Tibial nerve (tissue), 4 donors: ENCODE measurements around the gene STARD13. TPM values are rescaled to one million over a fixed set of nuclear protein-coding genes. Genes with fewer than 3 reads are reported as not detected.

Experiments
- DNase-seq, 2 donors: peaks; one replicate each; pipeline ENCODE4 v3.0.0-alpha.2; 2019; ENCODE audit warnings: low spot score in 2 of 2
- H3K27ac ChIP-seq, 4 donors: fragments of 200-600 bp; sonication (generic) in 3 of 4; one replicate each; pipeline ENCODE4 v1.5.1; 2017 to 2019; ENCODE audit warnings: mild to moderate bottlenecking in 1 of 4
- H3K27me3 ChIP-seq, 2 donors: fragments of 200-600 bp; sonication (generic) in 1 of 2; one replicate each; pipeline versions ENCODE4 v1.5.1 to v1.6.0; 2017 to 2019
- H3K36me3 ChIP-seq, 3 donors: fragments of 200-600 bp; sonication (generic); one replicate each; pipeline ENCODE4 v1.5.1; 2018 to 2019
- H3K4me1 ChIP-seq, 4 donors: fragments of 200-600 bp; sonication (generic) in 3 of 4; one replicate each; pipeline ENCODE4 v1.5.1; 2017 to 2019
- H3K4me3 ChIP-seq, 4 donors: fragments of 200-600 bp; sonication (generic) in 3 of 4; one replicate each; pipeline ENCODE4 v1.5.1; 2017 to 2019; ENCODE audit warnings: mild to moderate bottlenecking in 1 of 4, moderate library complexity in 1 of 4
- H3K9me3 ChIP-seq, 4 donors: fragments of 200-600 bp; sonication (generic) in 3 of 4; one replicate each; pipeline ENCODE4 v1.5.1; 2017 to 2019
- CTCF ChIP-seq, 5 experiments: fragments of 200-600 bp in 3 of 5; fragments of 450-650 bp in 2 of 5; sonication (generic) in 3 of 5; IDR thresholded peaks; one replicate each; pipeline ENCODE4 v1.5.1; 2016 to 2019; ENCODE audit warnings: antibody characterized with exemption in 5 of 5, mild to moderate bottlenecking in 3 of 5, moderate library complexity in 2 of 5
- EP300 ChIP-seq, 2 donors: sonication (generic); formaldehyde crosslinking; IDR thresholded peaks; one replicate each; pipeline ENCODE4 v1.6.1; 2017; ENCODE audit warnings: antibody characterized with exemption in 2 of 2, mild to moderate bottlenecking in 1 of 2
- POLR2A ChIP-seq, 2 donors: fragments of 450-650 bp; IDR thresholded peaks; one replicate each; pipeline ENCODE4 v1.6.1; 2017; ENCODE audit warnings: antibody characterized with exemption in 2 of 2, mild to moderate bottlenecking in 2 of 2, moderate library complexity in 2 of 2
- WGBS, 2 donors: methylation state at CpG; one replicate each; pipeline ENCODE4 v1.1.5; 2018; 5-methylcytosine and 5-hydroxymethylcytosine counted together
- total RNA-seq, 4 donors: library from RNA; depleted of rRNA; stranded (reverse); fragments of >200 nt; gene quantifications; one replicate each; pipeline ENCODE4 v1.1.0, GENCODE V29; 2016

The STARD13 gene
- total RNA-seq, 4 donors from 2014 or later = 52.7 to 125 (median 80.0) TPM

- TF ChIP-seq EP300 (IDR thresholded peaks at IDR 0.05) (no peak), CTCF (IDR thresholded peaks at IDR 0.05) (no peak), POLR2A (IDR thresholded peaks at IDR 0.05) (no peak)
- Histone ChIP-seq H3K9me3 (no peaks in the 10 kb centered on the region), H3K36me3 (peaks cover 0 to 73% (median 6%) of the 10 kb centered on the region in 3 donors), H3K27ac (peak overlapping the region in 1 of 4 donors; percentile 17), H3K4me3 (no peak overlapping the region), H3K4me1 (peaks cover 0 to 48% (median 27%) of the 10 kb centered on the region in 4 donors), H3K27me3 (no peaks in the 10 kb centered on the region)
- no peak for DNase-seq
- 78 to 83% methylated on average over 7 of the region's 7 CpGs for WGBS, 2 donors
Measured at GRCh38 chr13:33106656-33107360, 178.7 kb downstream of the STARD13 start.

- TF ChIP-seq CTCF (IDR thresholded peaks at IDR 0.05) (no peak), POLR2A (IDR thresholded peaks at IDR 0.05) (no peak), EP300 (IDR thresholded peaks at IDR 0.05) (peak; percentile 82 to 83)
- no peaks in the 10 kb centered on the region for H3K27me3 ChIP-seq
- peak overlapping the region in 2 of 4 donors; percentile 9 to 38 for H3K27ac ChIP-seq
Measured at GRCh38 chr13:33105387-33106005, 180.1 kb downstream of the STARD13 start.

GRCh38 chr13:33103457-33103856, 182.1 kb downstream of the STARD13 start:
- Histone ChIP-seq H3K27me3 (no peaks in the 10 kb centered on the region), H3K36me3 (peaks cover 0 to 53% (median 6%) of the 10 kb centered on the region in 3 donors), H3K27ac (no peak overlapping the region), H3K9me3 (peaks cover 0 to 6% (median under 1%) of the 10 kb centered on the region in 4 donors), H3K4me1 (peaks cover 0 to 14% (median 0%) of the 10 kb centered on the region in 4 donors), H3K4me3 (no peak overlapping the region)
- no peak for DNase-seq
- 77 to 81% methylated on average over 4 of the region's 4 CpGs for WGBS, 2 donors
- no peak for TF ChIP-seq CTCF (IDR thresholded peaks at IDR 0.05)
- TF ChIP-seq POLR2A (IDR thresholded peaks at IDR 0.05) = no peak
- no peak for TF ChIP-seq EP300 (IDR thresholded peaks at IDR 0.05)

More at GRCh38 chr13:33105387-33106005, 180.1 kb downstream of the STARD13 start:
- H3K36me3 ChIP-seq = peaks cover 0 to 73% (median 6%) of the 10 kb centered on the region in 3 donors
- H3K4me3 ChIP-seq = no peak overlapping the region
- peaks cover 0 to 35% (median 14%) of the 10 kb centered on the region in 4 donors for H3K4me1 ChIP-seq
- no peak for DNase-seq
- peaks cover 0 to 3% (median 0%) of the 10 kb centered on the region in 4 donors for H3K9me3 ChIP-seq
- WGBS, 2 donors = 69 to 72% methylated on average over 9 of the region's 9 CpGs

- peaks cover 0 to 37% (median 6%) of the 10 kb centered on the region in 3 donors for H3K36me3 ChIP-seq
- H3K4me1 ChIP-seq = no peaks in the 10 kb centered on the region
- WGBS, 2 donors = 62 to 78% methylated on average over 2 of the region's 2 CpGs
- no peaks in the 10 kb centered on the region for H3K27me3 ChIP-seq
- TF ChIP-seq POLR2A (IDR thresholded peaks at IDR 0.05) (no peak), CTCF (IDR thresholded peaks at IDR 0.05) (no peak), EP300 (IDR thresholded peaks at IDR 0.05) (no peak)
- H3K4me3 ChIP-seq = no peak overlapping the region
- no peak overlapping the region for H3K27ac ChIP-seq
- peaks cover 0 to 14% (median 2%) of the 10 kb centered on the region in 4 donors for H3K9me3 ChIP-seq
- DNase-seq = no peak
Measured at GRCh38 chr13:33101835-33102234, 183.7 kb downstream of the STARD13 start.

- Histone ChIP-seq H3K36me3 (peaks cover 0 to 28% (median 2%) of the 10 kb centered on the region in 3 donors), H3K27me3 (no peaks in the 10 kb centered on the region), H3K4me1 (no peaks in the 10 kb centered on the region), H3K9me3 (peaks cover 0 to 14% (median 2%) of the 10 kb centered on the region in 4 donors), H3K27ac (no peak overlapping the region), H3K4me3 (no peak overlapping the region)
- TF ChIP-seq EP300 (IDR thresholded peaks at IDR 0.05) (no peak), CTCF (IDR thresholded peaks at IDR 0.05) (no peak), POLR2A (IDR thresholded peaks at IDR 0.05) (no peak)
- 62 to 63% methylated on average over 3 of the region's 3 CpGs for WGBS, 2 donors
- no peak for DNase-seq
Measured at GRCh38 chr13:33100886-33101285, 184.7 kb downstream of the STARD13 start.
